Stimulated activated effector memory CD8-positive, alpha-beta T cell treated with anti-CD3 and anti-CD28 coated beads, Interleukin-12 subunit alpha, Interleukin-12 subunit beta, amount 100 ng/mL, for 72 hours (primary cell): Measurements from ENCODE around the gene NR3C1.
A peak's percentile ranks its signal among the peaks of the same experiment; 100 is the strongest.

Experiments
- ATAC-seq: fragments of 150-1000 bp; cut with Tn5 transposase; 2 replicates; pipeline ENCODE4 v1.10.0; 2021
- DNase-seq, 2 donors: peaks; one replicate each; pipeline ENCODE4 v3.0.0; 2021 to 2022; ENCODE audit warnings: low spot score in 2 of 2
- H3K27ac Mint-ChIP-seq: one replicate; pipeline ENCODE4 v1.8.0; 2022; ENCODE audit warnings: mild to moderate bottlenecking, mixed read lengths
- H3K36me3 Mint-ChIP-seq: one replicate; pipeline ENCODE4 v1.8.0; 2022; ENCODE audit warnings: mild to moderate bottlenecking, mixed read lengths
- H3K4me1 Mint-ChIP-seq: one replicate; pipeline ENCODE4 v1.8.0; 2022; ENCODE audit warnings: mixed read lengths
- H3K4me3 Mint-ChIP-seq: one replicate; pipeline ENCODE4 v1.8.0; 2022; ENCODE audit warnings: mild to moderate bottlenecking, mixed read lengths
- H3K9me3 Mint-ChIP-seq: one replicate; pipeline ENCODE4 v1.8.0; 2022; ENCODE audit warnings: mixed read lengths

The NR3C1 gene

DNA sequence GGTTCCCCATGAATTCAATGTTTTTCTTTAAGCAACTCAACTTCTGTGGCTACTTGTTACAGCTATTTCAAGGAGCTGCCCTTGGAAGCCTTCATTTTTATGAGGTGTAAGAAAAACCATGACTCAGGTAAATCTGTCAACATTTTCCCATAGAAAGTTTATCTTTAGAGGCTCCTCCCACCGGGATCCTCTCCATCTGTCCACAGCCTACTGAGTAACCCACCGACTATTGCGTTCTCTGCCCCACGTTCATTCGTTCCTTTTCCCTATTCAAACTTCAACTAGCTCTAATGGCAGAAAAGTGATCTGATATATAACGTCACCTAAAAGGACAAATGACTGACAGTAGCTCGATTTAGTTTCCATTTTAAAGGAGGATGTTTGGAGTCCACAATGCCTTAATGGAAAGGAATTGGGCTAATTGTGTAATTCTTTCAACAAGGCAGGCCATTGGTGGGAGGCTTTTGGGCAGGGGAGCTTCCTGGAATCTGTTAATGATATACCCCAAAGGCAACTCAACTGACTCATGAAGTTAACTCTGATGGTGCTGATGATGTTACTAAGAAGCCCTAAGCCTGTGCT is 29.3 kb upstream of the NR3C1 start:
- H3K4me1 Mint-ChIP-seq, result peaks cover 56% of the 10 kb centered on the region
- no peak overlapping the region for H3K27ac Mint-ChIP-seq
- ATAC-seq (no peak), DNase-seq (no peak)
- H3K36me3 Mint-ChIP-seq, result no peaks in the 10 kb centered on the region
- H3K4me3 Mint-ChIP-seq, result no peak overlapping the region
- no peaks in the 10 kb centered on the region for H3K9me3 Mint-ChIP-seq

DNA sequence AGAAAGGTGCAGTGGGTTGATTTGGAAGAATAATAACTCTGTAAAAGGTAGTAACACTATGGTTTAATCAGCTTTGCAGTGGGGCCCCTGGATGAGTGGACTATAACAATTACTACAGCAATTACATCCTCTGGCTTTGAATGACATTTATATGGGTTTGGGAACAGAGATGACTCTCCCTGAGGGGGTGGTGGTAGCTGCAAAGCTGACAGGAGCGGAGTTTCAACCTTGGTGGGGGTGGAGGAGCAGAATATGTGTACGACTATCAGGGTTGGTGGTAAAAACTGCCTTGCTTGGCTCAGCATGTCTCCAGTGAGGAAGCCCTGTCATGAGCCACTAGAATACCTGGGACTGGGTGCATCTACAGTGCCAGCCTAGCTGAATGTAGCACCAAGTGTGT is 28.3 kb upstream of the NR3C1 start:
- Mint-ChIP-seq H3K27ac (no peak overlapping the region), H3K9me3 (no peaks in the 10 kb centered on the region), H3K4me3 (peak overlapping the region; percentile 19), H3K4me1 (peaks cover 55% of the 10 kb centered on the region), H3K36me3 (no peaks in the 10 kb centered on the region)
- DNase-seq (no peak), ATAC-seq (peak; percentile 89)

DNA sequence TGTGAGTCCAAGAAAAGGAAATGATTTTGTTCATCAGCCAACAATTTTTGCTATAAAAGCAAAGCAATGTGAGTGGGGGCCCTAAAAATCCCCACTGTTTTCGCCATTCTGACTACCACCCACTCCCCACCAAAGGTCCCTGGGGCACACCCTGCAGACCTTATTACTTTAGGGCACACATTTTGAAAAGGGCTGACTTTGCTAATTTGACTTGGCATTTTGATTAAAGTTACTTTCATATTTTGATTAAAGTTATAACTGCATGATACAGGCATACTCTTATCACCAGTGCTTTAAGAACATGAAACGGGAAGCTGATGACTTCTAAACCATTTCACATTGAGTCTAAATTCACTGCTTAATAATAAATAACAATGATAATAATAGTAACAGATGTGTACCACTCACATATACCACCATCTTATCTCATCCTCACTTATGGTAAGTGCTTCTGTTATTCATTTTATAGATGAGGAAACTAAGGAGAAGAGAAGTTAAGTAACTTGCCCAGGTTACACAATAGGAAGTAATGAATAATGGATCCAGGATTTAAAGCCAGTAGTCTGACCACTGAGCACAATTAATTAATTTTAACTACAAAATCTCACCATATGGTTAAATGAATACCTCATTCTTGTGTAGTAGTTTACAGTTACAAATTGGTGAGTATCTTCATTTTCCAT is 25.4 kb upstream of the NR3C1 start:
- no peak for ATAC-seq
- Mint-ChIP-seq H3K4me1 (peaks cover 40% of the 10 kb centered on the region), H3K27ac (no peak overlapping the region)

DNA sequence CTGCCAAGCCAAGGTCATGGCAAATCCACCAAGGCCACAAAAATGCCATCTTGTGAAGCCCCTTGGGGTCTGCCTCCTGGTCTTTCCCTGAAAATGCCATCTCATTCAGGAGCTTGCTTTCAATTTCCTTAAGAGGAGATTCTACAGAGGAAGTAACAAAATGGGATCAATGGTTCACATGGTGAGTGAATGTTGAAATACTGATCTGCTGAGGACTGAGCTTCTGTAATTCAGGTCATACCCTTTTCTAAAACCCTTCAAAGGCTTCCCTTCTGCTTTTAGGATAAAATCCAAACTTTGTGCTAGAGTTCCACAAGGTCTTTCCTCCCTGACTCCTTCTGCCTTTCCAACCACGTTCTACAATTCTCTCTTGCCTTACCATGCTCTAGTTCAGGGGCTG is 24.7 kb upstream of the NR3C1 start:
- Mint-ChIP-seq H3K4me1 (peaks cover 34% of the 10 kb centered on the region), H3K36me3 (no peaks in the 10 kb centered on the region), H3K9me3 (no peaks in the 10 kb centered on the region), H3K4me3 (no peak overlapping the region), H3K27ac (no peak overlapping the region)
- ATAC-seq (no peak), DNase-seq (no peak)

More for the DNA sequence above, 25.4 kb upstream of the NR3C1 start:
- H3K9me3 Mint-ChIP-seq, result no peaks in the 10 kb centered on the region
- DNase-seq, result no peak
- no peak overlapping the region for H3K4me3 Mint-ChIP-seq
- H3K36me3 Mint-ChIP-seq, result no peaks in the 10 kb centered on the region

DNA sequence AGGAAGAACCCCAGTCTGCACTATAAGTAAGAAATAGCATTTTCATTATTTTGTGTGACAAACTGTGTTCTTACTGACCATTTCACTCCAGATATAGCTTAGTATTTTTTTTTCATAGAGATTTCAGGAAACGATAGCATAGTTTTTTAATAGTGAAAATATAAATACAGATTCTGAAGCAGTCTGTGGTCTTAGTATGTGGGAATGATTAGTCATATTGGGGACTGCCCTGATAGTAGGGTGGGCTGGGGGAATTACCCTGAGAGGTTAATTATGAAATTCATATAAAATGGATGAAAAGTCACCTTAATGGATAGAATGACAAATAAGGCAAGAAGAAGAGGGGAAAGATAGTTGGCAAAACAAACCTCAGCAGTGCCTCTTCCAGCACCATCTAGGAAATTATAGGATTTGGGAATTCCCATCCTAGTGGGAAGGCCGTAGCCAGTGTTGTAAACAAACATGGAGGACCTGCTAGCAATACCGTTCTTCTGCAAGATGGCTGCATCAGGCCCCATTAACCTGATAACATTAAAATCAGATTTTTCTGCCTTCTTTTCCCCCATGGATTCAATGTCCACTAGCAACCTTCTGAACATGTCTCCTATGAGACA is 23.7 kb upstream of the NR3C1 start:
- ATAC-seq (peak; percentile 69), DNase-seq (no peak)
- H3K4me1 Mint-ChIP-seq, result peaks cover 31% of the 10 kb centered on the region
- no peaks in the 10 kb centered on the region for H3K36me3 Mint-ChIP-seq
- no peaks in the 10 kb centered on the region for H3K9me3 Mint-ChIP-seq
- H3K27ac Mint-ChIP-seq, result peak overlapping the region; percentile 58
- peak overlapping the region; percentile 12 for H3K4me3 Mint-ChIP-seq

DNA sequence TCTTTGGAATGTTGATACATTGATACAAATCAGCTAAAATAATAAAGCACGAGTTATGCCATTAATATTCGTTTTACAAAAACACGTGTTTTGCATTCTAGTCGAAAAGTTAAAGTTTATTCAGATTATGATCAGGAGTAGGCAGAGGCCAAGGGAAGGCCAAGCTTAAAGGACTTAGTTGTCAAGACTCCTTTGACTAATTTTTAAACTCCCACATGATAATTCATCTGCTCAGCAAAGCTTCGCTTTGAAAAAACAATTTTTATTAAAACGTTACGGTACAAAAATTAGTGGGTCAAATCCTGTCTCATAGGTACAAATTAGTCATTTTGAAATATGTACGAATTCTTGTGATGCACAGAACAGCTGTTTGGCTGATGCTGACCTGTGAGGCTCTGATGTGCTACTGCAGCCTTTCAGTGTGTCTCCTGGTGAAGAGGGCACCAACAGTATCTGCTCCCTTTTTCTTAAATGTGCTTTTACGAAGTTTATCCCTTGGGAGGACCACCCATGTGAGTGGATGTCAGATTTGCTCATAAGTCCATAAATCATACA is 23.0 kb upstream of the NR3C1 start:
- Mint-ChIP-seq H3K9me3 (no peaks in the 10 kb centered on the region), H3K27ac (peak overlapping the region; percentile 58), H3K4me1 (peaks cover 24% of the 10 kb centered on the region), H3K4me3 (peak overlapping the region; percentile 12), H3K36me3 (no peaks in the 10 kb centered on the region)
- ATAC-seq, result peak; percentile 86
- DNase-seq, result no peak

DNA sequence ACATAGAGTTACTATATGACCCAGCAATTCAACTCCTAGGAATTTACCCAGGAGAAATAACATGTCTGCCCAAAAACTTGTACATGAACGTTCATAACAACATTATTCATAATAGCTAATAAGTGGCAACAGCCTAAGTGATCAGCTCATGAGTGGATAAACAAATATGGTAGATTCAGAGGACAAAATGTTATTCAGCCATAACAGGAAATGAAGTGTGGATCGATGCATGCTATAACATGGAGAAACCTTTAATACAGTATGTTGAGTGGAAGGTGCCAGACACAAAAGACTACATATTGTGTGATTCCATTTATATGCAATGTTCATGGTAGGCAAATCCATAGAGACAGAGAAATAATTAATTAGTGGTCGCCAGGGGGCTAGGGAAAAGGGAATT is 22.3 kb upstream of the NR3C1 start:
- H3K27ac Mint-ChIP-seq, result no peak overlapping the region
- no peak for ATAC-seq
- no peaks in the 10 kb centered on the region for H3K36me3 Mint-ChIP-seq
- no peak overlapping the region for H3K4me3 Mint-ChIP-seq
- no peak for DNase-seq
- H3K4me1 Mint-ChIP-seq, result peaks cover 19% of the 10 kb centered on the region
- H3K9me3 Mint-ChIP-seq, result no peaks in the 10 kb centered on the region

DNA sequence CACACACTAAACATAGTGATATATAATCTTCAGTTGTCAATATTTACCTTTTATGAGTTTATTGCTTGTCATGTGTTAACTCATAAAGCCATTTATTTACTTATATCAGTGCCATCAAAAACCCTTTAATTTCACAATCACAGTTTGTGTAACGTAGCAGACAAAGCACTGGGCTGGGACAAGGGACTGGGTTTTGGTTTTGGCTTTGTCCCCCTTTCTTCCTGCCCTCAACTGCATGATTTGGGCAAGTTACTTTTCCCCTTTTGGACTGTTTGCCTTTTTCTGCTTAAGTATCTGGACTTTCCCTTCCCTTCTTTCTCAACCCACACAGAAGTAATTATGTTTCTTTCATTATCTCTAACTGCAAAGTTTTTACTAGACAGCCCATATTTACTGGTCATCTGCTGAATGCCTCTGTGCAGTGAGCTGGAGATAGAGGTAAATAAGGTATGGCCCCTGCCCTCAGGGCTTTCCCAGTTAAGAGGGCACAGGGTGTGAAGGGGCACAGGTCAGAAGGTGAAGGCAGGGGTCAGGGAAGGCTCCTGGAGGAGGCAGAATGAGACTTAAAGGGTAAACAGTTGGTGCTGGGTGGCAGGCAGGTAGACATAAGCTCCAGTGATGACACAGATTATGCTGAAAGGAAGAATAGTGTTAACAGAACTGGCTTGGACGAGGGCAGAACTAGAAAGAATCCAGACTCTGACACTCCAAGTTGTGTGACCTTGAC is 14.8 kb upstream of the NR3C1 start:
- Mint-ChIP-seq H3K4me1 (peaks cover 14% of the 10 kb centered on the region), H3K9me3 (no peaks in the 10 kb centered on the region), H3K4me3 (no peak overlapping the region), H3K27ac (no peak overlapping the region), H3K36me3 (no peaks in the 10 kb centered on the region)
- ATAC-seq, result peak; percentile 78
- no peak for DNase-seq

DNA sequence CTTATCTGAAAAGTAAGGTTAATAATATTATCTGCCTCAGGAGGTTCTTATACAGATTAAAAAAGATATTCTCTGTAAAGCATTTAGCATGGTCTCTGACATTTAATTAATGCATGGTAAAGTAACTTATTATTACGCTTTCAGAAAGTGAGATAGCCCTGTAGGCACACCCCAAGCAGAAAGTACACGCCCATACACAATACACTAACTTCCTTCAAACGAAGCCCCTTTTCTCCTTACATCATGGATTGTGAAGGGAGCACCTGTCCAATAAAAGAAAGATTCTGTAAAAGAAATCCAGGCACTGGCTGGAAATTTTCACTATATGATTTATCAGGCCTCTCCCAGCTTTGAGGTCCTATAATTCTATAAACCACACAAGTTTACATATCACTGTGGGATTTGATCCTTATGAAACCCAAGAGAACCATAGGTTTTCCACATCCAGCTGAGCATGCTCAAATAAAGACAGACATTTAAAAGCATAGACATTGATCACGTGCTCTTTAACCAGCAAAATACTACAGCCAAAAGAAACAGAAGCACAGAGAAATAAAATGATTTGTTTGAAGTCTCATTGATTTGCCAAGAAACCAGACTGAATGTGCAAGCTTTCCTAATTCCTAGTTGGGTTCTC is 14.1 kb upstream of the NR3C1 start:
- Mint-ChIP-seq H3K27ac (no peak overlapping the region), H3K4me3 (no peak overlapping the region)
- no peak for DNase-seq

DNA sequence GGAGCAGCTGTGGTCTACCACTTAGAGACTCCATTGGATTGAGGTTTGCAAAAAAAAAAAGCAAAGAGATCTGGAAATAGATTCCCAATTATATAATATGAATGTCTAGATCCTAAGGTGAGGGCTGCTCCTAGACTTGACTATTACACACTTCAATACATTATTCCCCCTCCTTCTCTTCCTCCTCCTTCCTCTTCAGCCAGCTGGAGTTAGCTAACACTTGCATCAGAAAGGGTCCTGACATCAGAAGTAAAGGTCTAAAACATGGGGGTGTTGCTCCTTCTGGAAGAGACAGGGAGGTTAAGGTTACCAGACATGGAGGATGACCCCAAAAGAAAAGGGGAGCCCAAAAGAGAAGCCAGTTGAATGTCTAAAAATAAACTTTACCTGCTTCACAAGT is 12.9 kb upstream of the NR3C1 start:
- ATAC-seq (no peak), DNase-seq (no peak)
- Mint-ChIP-seq H3K4me3 (no peak overlapping the region), H3K9me3 (no peaks in the 10 kb centered on the region), H3K4me1 (peaks cover 14% of the 10 kb centered on the region), H3K27ac (no peak overlapping the region), H3K36me3 (no peaks in the 10 kb centered on the region)

More for the DNA sequence above, 14.1 kb upstream of the NR3C1 start:
- ATAC-seq, result no peak
- no peaks in the 10 kb centered on the region for H3K9me3 Mint-ChIP-seq
- H3K4me1 Mint-ChIP-seq, result peaks cover 14% of the 10 kb centered on the region
- H3K36me3 Mint-ChIP-seq, result no peaks in the 10 kb centered on the region

DNA sequence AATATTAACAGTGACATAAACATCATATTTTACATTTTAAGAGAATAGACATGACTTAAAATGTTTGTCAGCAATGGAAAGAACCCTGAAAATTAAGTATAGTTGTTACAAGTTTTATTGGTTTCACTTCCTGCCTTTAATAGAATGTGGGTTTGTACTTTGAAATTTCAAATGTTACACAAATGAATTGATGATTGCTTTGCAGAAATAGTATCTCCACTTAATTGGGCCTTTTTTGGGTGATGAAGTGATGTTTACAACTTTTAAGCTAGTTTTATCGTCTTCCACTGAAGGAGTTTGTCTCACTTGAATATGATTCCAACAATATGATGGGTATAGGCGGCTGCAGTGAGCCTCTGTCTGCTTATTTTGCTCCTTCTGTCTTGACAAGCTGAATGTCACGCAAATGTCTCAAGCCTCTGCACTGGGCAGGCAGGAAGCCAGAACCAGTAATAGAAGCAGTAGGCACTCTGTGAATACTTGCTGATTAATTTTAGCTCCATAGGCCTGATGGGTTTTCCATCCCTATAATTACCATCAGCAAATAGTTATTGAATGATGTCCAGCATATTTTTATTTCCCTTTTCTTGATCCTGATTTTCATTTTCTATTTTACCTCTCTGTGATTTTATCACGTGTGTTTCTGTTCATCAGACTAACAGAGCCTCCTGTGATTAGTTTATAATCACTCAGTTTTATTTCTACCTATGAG is 10.6 kb upstream of the NR3C1 start:
- H3K4me1 Mint-ChIP-seq, result peaks cover 14% of the 10 kb centered on the region
- no peaks in the 10 kb centered on the region for H3K36me3 Mint-ChIP-seq
- no peaks in the 10 kb centered on the region for H3K9me3 Mint-ChIP-seq
- no peak overlapping the region for H3K27ac Mint-ChIP-seq
- ATAC-seq (peak; percentile 47), DNase-seq (no peak)
- no peak overlapping the region for H3K4me3 Mint-ChIP-seq

DNA sequence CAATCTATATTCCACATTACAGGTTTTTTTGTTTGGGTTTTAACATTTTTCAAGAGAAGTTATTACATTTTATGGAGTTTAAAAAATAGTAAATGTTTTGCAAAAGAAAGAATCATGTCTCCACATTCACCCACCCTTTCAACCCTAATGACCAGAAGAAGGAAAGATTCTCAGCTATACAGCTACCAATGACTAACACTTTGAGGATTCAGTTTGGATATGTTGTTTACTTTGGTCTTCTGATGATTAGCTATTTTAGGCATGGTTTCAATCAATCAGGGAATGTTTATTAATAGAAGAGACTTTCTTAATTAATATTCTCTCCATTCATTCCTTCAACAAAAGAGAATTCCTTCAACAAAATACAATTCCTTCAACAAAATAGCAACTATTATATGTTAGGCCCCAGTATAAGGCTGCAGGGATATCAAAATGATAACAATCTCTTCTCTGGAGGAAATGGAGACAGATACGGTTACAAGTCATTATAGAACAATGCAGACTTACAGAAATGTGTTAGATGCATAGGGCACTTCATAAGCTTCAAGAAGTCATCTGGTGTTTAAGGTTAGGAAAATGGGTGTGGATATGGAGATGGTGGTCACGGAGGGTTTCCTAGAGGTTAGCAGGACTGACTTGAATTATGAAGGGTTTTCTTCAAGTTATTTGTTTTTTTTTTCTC is 9.3 kb upstream of the NR3C1 start:
- H3K36me3 Mint-ChIP-seq, result no peaks in the 10 kb centered on the region
- no peak for ATAC-seq
- DNase-seq, result no peak
- H3K27ac Mint-ChIP-seq, result no peak overlapping the region
- no peak overlapping the region for H3K4me3 Mint-ChIP-seq
- no peaks in the 10 kb centered on the region for H3K9me3 Mint-ChIP-seq
- H3K4me1 Mint-ChIP-seq, result peaks cover 6% of the 10 kb centered on the region

DNA sequence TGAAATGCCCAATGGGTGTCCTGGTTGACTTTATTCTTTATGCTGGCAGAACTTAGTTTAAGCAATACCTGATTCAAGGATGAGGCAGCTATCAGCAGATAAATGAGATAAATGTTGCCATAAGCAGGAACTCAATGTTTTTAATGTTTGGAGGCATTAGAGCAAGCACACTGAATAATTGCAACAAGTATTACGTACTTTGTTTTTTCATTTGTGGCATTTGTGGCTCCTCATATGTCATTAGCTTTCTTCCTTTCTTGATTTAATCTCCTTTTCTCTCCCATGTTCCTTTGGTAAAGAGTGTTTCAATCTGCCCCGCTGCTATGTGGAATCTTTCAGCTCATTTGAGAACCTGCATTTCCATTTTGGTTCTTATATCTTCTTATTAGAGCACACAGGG is 6.4 kb upstream of the NR3C1 start:
- no peaks in the 10 kb centered on the region for H3K9me3 Mint-ChIP-seq
- ATAC-seq (no peak), DNase-seq (no peak)
- no peak overlapping the region for H3K27ac Mint-ChIP-seq
- H3K4me1 Mint-ChIP-seq, result peaks cover 11% of the 10 kb centered on the region
- peaks cover 7% of the 10 kb centered on the region for H3K36me3 Mint-ChIP-seq
- H3K4me3 Mint-ChIP-seq, result no peak overlapping the region

DNA sequence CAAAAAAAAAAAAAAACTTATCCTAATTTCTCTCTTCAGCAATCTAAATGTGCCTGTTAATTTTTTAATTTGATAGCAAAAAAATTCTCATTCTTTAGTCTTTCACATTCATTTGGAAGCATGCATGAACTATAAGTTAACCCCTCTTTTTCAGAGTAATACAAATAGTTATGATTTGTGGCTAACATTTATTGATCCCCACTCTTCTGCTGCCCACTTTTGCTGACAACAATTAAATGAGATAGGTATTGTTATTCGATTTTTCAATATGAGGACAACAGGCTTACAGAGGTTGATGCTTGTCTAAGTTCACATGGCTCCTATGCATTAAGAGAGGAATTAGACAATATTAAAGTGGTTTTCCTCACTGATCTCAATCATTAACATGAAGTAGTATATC is 2.9 kb upstream of the NR3C1 start:
- peak overlapping the region; percentile 99 for H3K27ac Mint-ChIP-seq
- H3K36me3 Mint-ChIP-seq, result peaks cover 26% of the 10 kb centered on the region
- peaks cover 11% of the 10 kb centered on the region for H3K4me1 Mint-ChIP-seq
- no peak for DNase-seq
- no peak for ATAC-seq
- no peaks in the 10 kb centered on the region for H3K9me3 Mint-ChIP-seq
- peak overlapping the region; percentile 83 for H3K4me3 Mint-ChIP-seq
